SHP77 (cell line): ENCODE results near the gene GPR45.
A peak's percentile ranks its signal among the peaks of the same experiment; 100 is the strongest.
"Not testable (repeated sequence)": the region's sequence is repeated elsewhere in the genome, so short reads cannot be mapped to it uniquely, and the experiment has no call there.

Source experiments
- DNase-seq, 2 experiments: peaks; one replicate each; lab custom pipeline; 2025; lab: John Stamatoyannopoulos, UW

GPR45 gene

GRCh38 chr2:105241443-105241842 lies at the start of gene GPR45:
TSS of gene GPR45 (plus strand) at chr2:105241743. CDS start at chr2:105241859, 116 bp downstream.
- no peak for DNase-seq

- DNase-seq = no peak
These were observed 47.4 kb upstream of the GPR45 start for GRCh38 chr2:105194022-105194675.

GRCh38 chr2:105196651-105197050 lies 44.9 kb upstream of the GPR45 start:
- DNase-seq = no peak

- DNase-seq = no peak
These were observed 25.9 kb upstream of the GPR45 start for GRCh38 chr2:105215586-105216192.

GRCh38 chr2:105220604-105221003 lies 20.9 kb upstream of the GPR45 start:
- no peak for DNase-seq

GRCh38 chr2:105224444-105224843 lies 17.1 kb upstream of the GPR45 start:
- DNase-seq = no peak

GRCh38 chr2:105231232-105231619 lies 10.3 kb upstream of the GPR45 start:
- DNase-seq = no peak

GRCh38 chr2:105235388-105236059 lies 6.0 kb upstream of the GPR45 start:
- DNase-seq = peak; percentile 57 to 84

- DNase-seq = no peak
These were observed 5.5 kb upstream of the GPR45 start for GRCh38 chr2:105236060-105236424.

GRCh38 chr2:105237045-105237765 lies 4.3 kb upstream of the GPR45 start:
- DNase-seq = no peak

- DNase-seq = no peak
These were observed 2.8 kb upstream of the GPR45 start for GRCh38 chr2:105238664-105239240.

- DNase-seq = no peak
These were observed 1.6 kb upstream of the GPR45 start for GRCh38 chr2:105239924-105240323.

GRCh38 chr2:105242286-105242993 lies 897 bp downstream of the GPR45 start:
- no peak for DNase-seq

GRCh38 chr2:105243961-105244360 lies 2.4 kb downstream of the GPR45 start:
- peak in 1 of 2 experiments; percentile 11 for DNase-seq

- DNase-seq = no peak
These were observed 2.9 kb downstream of the GPR45 start for GRCh38 chr2:105244451-105244850.

GRCh38 chr2:105248316-105249070 lies 7.0 kb downstream of the GPR45 start:
- no peak for DNase-seq

GRCh38 chr2:105249181-105249580 lies 7.6 kb downstream of the GPR45 start:
- DNase-seq = no peak

- no peak for DNase-seq
These were observed 8.3 kb downstream of the GPR45 start for GRCh38 chr2:105249891-105250290.

GRCh38 chr2:105251016-105251648 lies 9.6 kb downstream of the GPR45 start:
- not testable (repeated sequence) for DNase-seq

GRCh38 chr2:105252271-105252670 lies 10.7 kb downstream of the GPR45 start:
- no peak for DNase-seq
